NCI-H1105 (cell line): ENCODE measurements around the gene PANK2.
"Not testable (repeated sequence)": the region's sequence is repeated elsewhere in the genome, so short reads cannot be mapped to it uniquely, and the experiment has no call there.

Experiments used
- DNase-seq: peaks from one replicate; lab custom pipeline; 2025; lab: John Stamatoyannopoulos, UW

The PANK2 gene

DNA sequence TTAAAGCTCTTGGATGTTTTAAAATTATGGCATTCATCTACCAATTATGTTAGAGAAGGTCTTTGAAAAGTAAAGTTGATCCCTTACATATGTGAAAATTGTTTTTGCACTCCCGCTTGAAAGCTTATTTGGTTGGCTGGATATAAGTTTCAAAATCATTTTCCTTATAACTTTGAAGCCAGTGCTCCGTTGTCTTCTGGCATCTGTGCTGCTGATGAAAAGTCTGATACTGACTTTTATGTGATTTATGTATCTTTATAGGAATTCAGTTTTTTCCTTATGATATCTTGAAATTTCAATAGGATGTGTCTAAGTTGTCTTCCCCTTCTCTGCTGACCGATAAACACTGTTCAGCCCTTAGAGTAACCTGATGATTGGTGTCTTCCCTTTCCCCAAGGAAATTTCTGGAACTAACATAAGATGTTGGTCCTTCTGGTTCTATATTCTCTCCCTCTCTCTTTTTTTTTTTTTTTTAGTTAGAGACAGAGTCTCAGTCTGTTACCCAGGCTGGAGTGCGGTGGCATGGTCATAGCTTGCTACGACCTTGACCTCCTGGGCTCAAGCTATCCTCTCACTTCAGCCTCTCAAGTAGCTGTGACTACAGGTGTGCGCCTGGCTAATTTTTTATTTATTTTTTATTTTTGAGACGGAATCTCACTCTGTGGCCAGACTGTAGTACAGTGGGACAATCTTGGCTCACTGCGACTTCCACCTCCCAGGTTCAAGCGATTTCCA lies 12.7 kb downstream of the PANK2 start:
- DNase-seq, result no peak

DNA sequence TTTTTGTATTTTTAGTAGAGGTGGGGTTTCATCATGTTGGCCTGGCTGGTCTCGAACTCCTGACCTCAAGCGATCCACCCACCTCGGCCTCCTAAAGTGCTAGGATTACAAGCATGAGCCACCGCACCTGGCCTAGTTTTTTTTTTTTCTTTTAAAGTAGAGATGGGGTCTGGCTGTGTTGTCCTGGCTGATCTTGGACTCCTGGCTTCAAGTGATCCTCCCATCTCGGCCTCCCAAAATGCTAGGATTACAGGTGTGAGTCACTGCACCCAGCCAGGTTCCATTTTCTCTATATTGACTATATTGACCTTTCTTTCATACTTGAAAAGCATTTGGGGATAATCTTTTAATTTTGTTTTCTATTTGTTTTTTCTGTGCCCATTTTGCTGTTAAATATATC lies 13.3 kb downstream of the PANK2 start:
- DNase-seq, result no peak

DNA sequence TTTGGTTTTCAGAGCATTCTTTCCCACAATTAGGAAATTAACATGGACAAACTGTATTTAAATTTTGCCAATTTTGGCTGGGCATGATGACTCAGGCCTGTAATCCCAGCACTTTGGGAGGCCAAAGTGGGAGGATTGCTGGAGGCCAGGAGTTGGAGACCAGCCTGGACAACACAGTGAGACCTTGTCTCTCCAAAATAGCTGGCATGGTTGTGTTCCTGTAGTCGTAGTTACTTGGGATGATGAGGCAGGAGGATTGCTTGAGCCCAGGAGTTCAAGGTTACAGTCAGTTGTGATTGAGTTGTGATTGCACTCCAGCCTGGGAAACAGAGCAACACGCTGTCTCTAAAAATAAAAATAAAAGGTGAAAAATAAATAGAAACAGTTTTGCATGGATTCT lies 15.0 kb downstream of the PANK2 start:
- DNase-seq, result no peak

DNA sequence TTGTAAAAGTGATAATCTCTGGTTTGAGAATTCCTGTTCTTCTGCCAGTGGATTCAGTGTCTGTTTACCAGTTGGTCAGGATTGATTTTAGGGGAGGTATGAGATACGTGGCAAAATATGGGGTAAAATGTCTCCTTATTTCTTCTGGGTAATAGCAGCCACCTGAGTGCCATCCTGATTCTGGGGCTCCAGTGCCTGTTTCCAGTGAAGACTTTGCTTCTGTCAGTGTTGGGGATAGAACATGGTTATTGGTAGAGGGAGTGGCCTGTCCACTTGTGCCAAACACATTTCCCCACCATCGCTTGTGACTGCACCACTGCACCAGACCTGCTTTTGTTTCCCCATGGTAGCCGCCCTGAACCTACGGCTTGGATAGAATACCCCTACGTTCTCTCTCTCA lies 15.7 kb downstream of the PANK2 start:
- no peak for DNase-seq

DNA sequence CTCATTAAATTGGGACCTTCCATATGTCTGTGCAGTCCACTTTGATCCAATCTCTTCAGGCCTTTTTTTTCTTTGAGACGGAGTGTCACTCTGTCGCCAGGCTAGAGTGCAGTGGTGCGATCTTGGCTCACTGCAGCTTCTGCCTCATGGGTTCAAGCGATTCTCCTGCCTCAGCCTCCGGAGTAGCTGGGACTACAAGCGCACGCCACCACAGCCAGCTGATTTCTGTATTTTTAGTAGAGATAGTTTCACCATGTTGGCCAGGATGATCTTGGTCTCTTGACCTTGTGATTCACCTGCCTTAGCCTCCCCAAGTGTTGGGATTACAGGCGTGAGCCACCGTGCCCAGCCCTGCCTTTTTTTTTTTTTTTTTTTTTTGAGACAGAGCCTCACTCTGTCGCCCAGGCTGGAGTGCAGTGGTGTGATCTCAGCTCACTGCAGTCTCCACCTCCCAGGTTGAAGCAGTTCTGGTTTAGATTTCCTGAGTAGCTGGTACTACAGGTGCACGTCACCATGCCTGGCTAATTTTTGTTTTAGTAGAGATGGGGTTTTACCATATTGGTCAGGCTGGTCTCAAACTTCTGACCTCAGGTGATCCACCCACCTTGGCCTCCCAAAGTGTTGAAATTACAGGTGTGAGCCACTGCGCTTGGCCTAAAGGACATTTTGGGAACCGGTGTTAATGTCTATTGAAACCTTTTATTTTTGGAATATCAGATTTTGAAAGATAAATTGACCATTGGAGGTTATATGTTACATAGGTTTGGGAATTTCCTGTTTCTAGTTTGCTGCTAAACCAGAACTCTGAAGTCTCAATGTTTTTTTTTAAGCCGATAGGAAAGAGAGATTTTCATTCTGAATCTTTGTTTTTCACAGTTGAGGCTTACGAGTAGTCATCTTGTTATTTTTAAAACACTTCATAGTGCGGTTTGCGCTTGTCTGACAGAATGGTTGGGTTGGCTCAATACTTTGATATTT lies 17.8 kb downstream of the PANK2 start:
- not testable (repeated sequence) for DNase-seq

GRCh38 chr20:3908667-3909066 lies 19.5 kb downstream of the PANK2 start:
- DNase-seq, result no peak

GRCh38 chr20:3909952-3910366 lies 20.8 kb downstream of the PANK2 start:
- no peak for DNase-seq

GRCh38 chr20:3910853-3911252 lies 21.7 kb downstream of the PANK2 start:
- DNase-seq, result no peak

GRCh38 chr20:3911956-3912355 lies 22.8 kb downstream of the PANK2 start:
- DNase-seq, result peak; percentile 68

GRCh38 chr20:3914446-3914845 lies 25.3 kb downstream of the PANK2 start:
- DNase-seq, result no peak

DNA sequence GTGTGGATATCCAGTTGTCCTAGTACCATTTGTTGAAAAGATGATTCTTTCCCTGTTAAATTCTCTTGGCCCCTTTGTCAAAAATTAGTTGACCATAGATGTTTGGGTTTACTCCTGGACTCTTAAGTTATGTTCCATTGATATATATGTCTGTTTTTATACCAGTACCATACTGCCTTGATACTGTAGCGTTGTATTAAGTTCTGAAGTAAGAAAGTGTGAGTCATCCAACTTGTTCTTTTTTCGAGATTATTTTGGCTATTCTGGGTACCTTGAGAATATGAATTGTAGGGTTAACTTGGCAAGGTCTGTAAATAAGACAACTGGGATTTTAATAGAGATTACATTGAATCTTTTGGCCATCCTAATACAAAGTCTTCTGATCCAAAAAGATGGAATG lies 26.5 kb downstream of the PANK2 start:
- no peak for DNase-seq

DNA sequence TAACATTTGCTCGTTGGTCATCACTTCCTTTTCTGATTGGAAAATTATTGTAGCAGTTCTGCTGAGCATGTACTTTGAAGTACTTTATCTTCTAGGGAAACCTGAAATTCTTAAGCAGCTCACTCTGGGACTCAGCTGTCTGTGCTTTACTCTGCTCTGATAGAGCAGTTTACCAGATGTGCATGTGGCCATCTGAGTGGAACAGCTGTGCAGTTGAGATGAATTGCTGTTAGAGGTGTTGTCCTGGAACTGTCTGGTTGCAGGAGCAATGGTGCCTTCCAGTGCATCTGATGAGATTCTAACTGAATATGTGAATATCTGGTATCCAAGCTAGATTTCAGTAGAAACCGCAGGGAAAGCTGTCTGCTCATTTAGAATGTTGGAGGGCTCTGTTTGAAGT lies 27.2 kb downstream of the PANK2 start:
- DNase-seq, result no peak

GRCh38 chr20:3919352-3919751 lies 30.2 kb downstream of the PANK2 start:
- no peak for DNase-seq

- no peak for DNase-seq
Observed at GRCh38 chr20:3922223-3922982, 33.2 kb downstream of the PANK2 start.

GRCh38 chr20:3922983-3923339 lies 33.8 kb downstream of the PANK2 start:
- DNase-seq, result no peak

GRCh38 chr20:3923818-3924217 lies 34.6 kb downstream of the PANK2 start:
- DNase-seq, result no peak

GRCh38 chr20:3924304-3925112 lies 35.3 kb downstream of the PANK2 start:
- no peak for DNase-seq

DNA sequence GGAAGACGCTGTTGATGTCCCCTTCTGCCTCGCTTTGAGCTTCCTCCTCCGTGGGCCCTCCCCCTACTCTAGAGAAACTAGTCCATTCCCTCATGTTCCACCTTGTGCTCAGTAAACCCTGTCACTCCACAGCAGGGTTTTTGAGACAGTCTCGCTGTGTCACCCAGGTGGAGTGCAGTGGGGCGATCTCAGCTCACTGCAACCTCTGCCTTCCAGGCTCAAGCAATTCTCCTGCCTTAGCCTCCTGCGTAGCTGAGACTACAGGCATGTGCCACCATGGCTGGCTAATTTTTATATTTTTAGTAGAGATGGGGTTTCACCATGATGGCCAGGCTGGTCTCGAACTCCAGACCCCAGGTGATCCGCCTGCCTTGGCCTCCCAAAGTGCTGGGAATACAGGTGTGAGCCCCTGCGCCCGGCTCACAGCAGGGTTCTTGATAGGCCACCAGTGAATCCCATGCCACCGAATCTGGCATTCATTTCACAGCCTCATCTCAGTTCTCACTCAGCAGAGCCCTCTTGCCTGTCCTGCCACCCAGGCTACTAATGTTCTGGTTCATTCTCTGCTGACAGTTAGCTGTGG lies 36.0 kb downstream of the PANK2 start:
- no peak for DNase-seq

- DNase-seq, result no peak
Observed at GRCh38 chr20:3925899-3926638, 36.9 kb downstream of the PANK2 start.

DNA sequence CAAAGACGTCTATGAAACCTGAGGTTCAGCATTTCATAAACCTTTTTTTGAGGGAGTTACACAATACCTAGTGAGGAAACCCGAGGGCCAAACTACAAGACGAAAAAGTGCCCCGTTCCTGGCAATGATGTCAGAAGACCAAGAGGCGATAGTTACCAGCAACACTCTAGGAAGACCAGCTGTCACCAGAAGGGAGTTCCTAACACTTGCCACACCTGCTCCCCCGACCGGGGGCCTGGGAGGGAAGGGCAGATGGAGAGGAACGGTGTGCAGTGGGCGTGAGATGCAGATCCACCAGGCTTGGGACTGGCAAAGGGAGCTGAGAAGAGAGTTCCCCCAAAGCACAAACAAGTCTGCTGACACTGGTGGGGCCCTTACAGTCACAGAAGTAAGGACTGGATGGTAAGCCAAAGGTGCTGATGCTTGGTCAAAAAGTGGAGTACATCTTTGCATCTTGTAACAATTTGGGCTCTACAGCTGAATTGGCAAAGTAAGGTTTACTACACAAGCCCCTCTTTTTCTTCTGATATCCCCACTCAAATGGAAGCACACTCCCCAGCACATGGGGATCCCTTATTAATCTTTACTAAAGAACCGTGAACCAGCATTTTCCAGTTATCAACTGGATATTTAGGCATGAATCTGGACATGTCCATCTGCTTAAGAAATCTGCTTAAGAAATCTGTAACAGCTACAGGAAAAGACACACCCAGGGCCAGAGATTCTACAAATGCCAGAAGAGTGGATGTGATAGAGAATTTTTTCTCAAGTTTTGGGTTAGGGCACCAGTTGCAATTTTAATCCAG lies 38.5 kb downstream of the PANK2 start:
- peak; percentile 77 for DNase-seq
